Loucy (cell line): ENCODE results near the gene IGFBP6.

Experiments
- H2AFZ ChIP-seq: fragments of 200-600 bp; sonication (generic); 2 replicates; pipeline ENCODE4 v1.6.0; 2016; ENCODE audit warnings: antibody characterized with exemption, mild to moderate bottlenecking, low read length, moderate library complexity
- H3F3A ChIP-seq: fragments of 200-600 bp; 2 replicates; pipeline ENCODE4 v1.6.0; 2016; ENCODE audit warnings: antibody characterized with exemption, low read depth, mild to moderate bottlenecking
- H3K27me3 ChIP-seq: fragments of 200-600 bp; sonication (generic); 2 replicates; pipeline ENCODE4 v1.6.1; 2014; ENCODE audit warnings: low read length, mild to moderate bottlenecking; ENCODE audit not compliant: insufficient read depth, poor library complexity, severe bottlenecking
- H3K36me3 ChIP-seq: fragments of 200-600 bp; sonication (generic); 2 replicates; pipeline ENCODE4 v1.6.1; 2016; ENCODE audit warnings: low read length; ENCODE audit not compliant: insufficient read depth
- H3K4me1 ChIP-seq: fragments of 200-600 bp; sonication (generic); 2 replicates; pipeline ENCODE4 v1.5.1; 2014; ENCODE audit warnings: low read length, mild to moderate bottlenecking; ENCODE audit not compliant: insufficient read depth, poor library complexity, severe bottlenecking
- H3K4me2 ChIP-seq: fragments of 200-600 bp; sonication (generic); 2 replicates; pipeline ENCODE4 v1.6.0; 2014; ENCODE audit warnings: antibody characterized with exemption, low read length, low read depth, mild to moderate bottlenecking; ENCODE audit not compliant: poor library complexity, severe bottlenecking
- H3K4me3 ChIP-seq: fragments of 200-600 bp; sonication (generic); 2 replicates; pipeline ENCODE4 v1.5.1; 2014; ENCODE audit warnings: low read length, mild to moderate bottlenecking, mixed read lengths; ENCODE audit not compliant: poor library complexity, severe bottlenecking
- H3K79me2 ChIP-seq: fragments of 200-600 bp; sonication (generic); 2 replicates; pipeline ENCODE4 v1.6.1; 2014; ENCODE audit warnings: low read length; ENCODE audit not compliant: insufficient read depth
- H3K9ac ChIP-seq: fragments of 200-600 bp; sonication (generic); 2 replicates; pipeline ENCODE4 v1.6.0; 2014; ENCODE audit warnings: mild to moderate bottlenecking, low read depth, low read length, moderate library complexity; ENCODE audit not compliant: poor library complexity, severe bottlenecking
- H3K9me2 ChIP-seq: fragments of 200-600 bp; sonication (generic); replicated peaks from 2 replicates; pipeline ENCODE4 v1.6.1; 2016; ENCODE audit warnings: low read depth, low read length, mixed read lengths
- H3K9me3 ChIP-seq: fragments of 200-600 bp; sonication (generic); 2 replicates; pipeline ENCODE4 v1.6.1; 2014; ENCODE audit warnings: mild to moderate bottlenecking, antibody characterized with exemption, low read length, low read depth; ENCODE audit not compliant: insufficient read depth
- H4K20me1 ChIP-seq: fragments of 200-600 bp; sonication (generic); 2 replicates; pipeline ENCODE4 v1.6.0; 2014; ENCODE audit warnings: antibody characterized with exemption, low read length, mild to moderate bottlenecking; ENCODE audit not compliant: insufficient read depth, poor library complexity, severe bottlenecking
- CTCF ChIP-seq: fragments of 200-600 bp; sonication (generic); conservative IDR thresholded peaks from 2 replicates; pipeline ENCODE4 v1.5.1; 2014; ENCODE audit warnings: mild to moderate bottlenecking, antibody characterized with exemption, low read length
- EZH2phosphoT487 ChIP-seq: fragments of 200-600 bp; IDR thresholded peaks from 2 replicates; pipeline ENCODE4 v1.6.1; 2018; ENCODE audit warnings: antibody characterized with exemption, mild to moderate bottlenecking, moderate library complexity, borderline replicate concordance

IGFBP6 gene

GRCh38 chr12:53063708-53064612 is 33.5 kb upstream of the IGFBP6 start:
- Histone ChIP-seq H3K9me3 (no peaks in the 10 kb centered on the region), H3K27me3 (no peaks in the 10 kb centered on the region), H4K20me1 (no peaks in the 10 kb centered on the region), H3K4me3 (no peak overlapping the region), H3K4me1 (no peaks in the 10 kb centered on the region), H3K9ac (no peak overlapping the region), H3K9me2 (no peaks in the 10 kb centered on the region), H3K4me2 (no peak overlapping the region), H3F3A (no peaks in the 10 kb centered on the region), H2AFZ (no peak overlapping the region), H3K79me2 (no peaks in the 10 kb centered on the region), H3K36me3 (peaks cover 7% of the 10 kb centered on the region; the same call in 1 of the 2 replicates)
- TF ChIP-seq CTCF (no peak), EZH2phosphoT487 (no peak)

GRCh38 chr12:53064613-53065436 is 32.6 kb upstream of the IGFBP6 start:
- H2AFZ ChIP-seq = no peak overlapping the region
- no peak overlapping the region for H3K4me2 ChIP-seq
- H3K4me3 ChIP-seq = no peak overlapping the region
- no peaks in the 10 kb centered on the region for H3K9me3 ChIP-seq
- no peaks in the 10 kb centered on the region for H3K9me2 ChIP-seq
- no peaks in the 10 kb centered on the region for H3K4me1 ChIP-seq
- H4K20me1 ChIP-seq = no peaks in the 10 kb centered on the region
- H3K36me3 ChIP-seq = peaks cover 7% of the 10 kb centered on the region; the same call in 1 of the 2 replicates
- H3K27me3 ChIP-seq = no peaks in the 10 kb centered on the region
- no peaks in the 10 kb centered on the region for H3K79me2 ChIP-seq
- TF ChIP-seq CTCF (no peak), EZH2phosphoT487 (no peak)
- no peak overlapping the region for H3K9ac ChIP-seq
- H3F3A ChIP-seq = no peaks in the 10 kb centered on the region

GRCh38 chr12:53065470-53065869 is 32.0 kb upstream of the IGFBP6 start:
- no peaks in the 10 kb centered on the region for H3F3A ChIP-seq
- no peaks in the 10 kb centered on the region for H3K9me2 ChIP-seq
- H3K27me3 ChIP-seq = no peaks in the 10 kb centered on the region
- no peaks in the 10 kb centered on the region for H3K9me3 ChIP-seq
- no peak overlapping the region for H3K4me3 ChIP-seq
- no peak overlapping the region for H3K9ac ChIP-seq
- H3K4me2 ChIP-seq = no peak overlapping the region
- H3K36me3 ChIP-seq = peaks cover 7% of the 10 kb centered on the region; the same call in 1 of the 2 replicates
- no peaks in the 10 kb centered on the region for H3K4me1 ChIP-seq
- no peak overlapping the region for H2AFZ ChIP-seq
- no peak for TF ChIP-seq CTCF
- no peak for TF ChIP-seq EZH2phosphoT487
- H4K20me1 ChIP-seq = no peaks in the 10 kb centered on the region
- H3K79me2 ChIP-seq = no peaks in the 10 kb centered on the region
